ENCODE results near the gene NUP210L.

- no peak for TF ChIP-seq ZNF426 (tag by site-specific recombination; IDR thresholded peaks at IDR 0.05)
- no peak for TF ChIP-seq TRIM28 (IDR thresholded peaks at IDR 0.05; ENCODE audit: borderline replicate concordance, low read length)
- TF ChIP-seq ZNF707 (tag by site-specific recombination; IDR thresholded peaks at IDR 0.05) = no peak
- TF ChIP-seq ZNF521 (tag by site-specific recombination; IDR thresholded peaks at IDR 0.05) = no peak
- no peak for TF ChIP-seq CTCF (tag by site-specific recombination; IDR thresholded peaks at IDR 0.05)
- TF ChIP-seq ZNF776 (tag by site-specific recombination; IDR thresholded peaks at IDR 0.05; ENCODE audit: borderline replicate concordance) = no peak
- no peak for TF ChIP-seq YY1 (tag by site-specific recombination; IDR thresholded peaks at IDR 0.05)
- TF ChIP-seq PRDM4 (tag by site-specific recombination; IDR thresholded peaks at IDR 0.05) = no peak
These were observed 209.6 kb downstream of the NUP210L start for GRCh38 chr1:153945131-153945794.
